RWPE1 (cell line): ENCODE data around the gene OLFM3.

Experiments used
- CTCF ChIA-PET: fragments of 350-600 bp; sonication (Branson Sonifier 250); formaldehyde crosslinking; extraction: SDS; loops from one replicate; lab custom pipeline; 2021; lab: Yijun Ruan, JAX
- POLR2A ChIA-PET: fragments of 400-600 bp; formaldehyde crosslinking; extraction: SDS; loops from one replicate; lab custom pipeline; 2020; ENCODE audit warnings: antibody characterized with exemption; ENCODE audit not compliant: low non-redundant PET; lab: Yijun Ruan, JAX
- DNase-seq: peaks from one replicate; pipeline ENCODE4 v3.0.0; 2012; ENCODE audit warnings: low spot score
- H3K27ac ChIP-seq: fragments of 450-650 bp; 2 replicates; pipeline ENCODE4 v1.5.1; 2017
- CTCF ChIP-seq: fragments of 450-650 bp; conservative IDR thresholded peaks from 2 replicates; pipeline ENCODE4 v1.5.1; 2017; ENCODE audit warnings: low read depth, mild to moderate bottlenecking

Gene OLFM3

GRCh38 chr1:101995984-101996745 is 561 bp downstream of the OLFM3 start:
- no peak for TF ChIP-seq CTCF
- DNase-seq = no peak
- no peak overlapping the region for H3K27ac ChIP-seq
- ChIA-PET POLR2A (no interaction called here), CTCF (no interaction called here)

GRCh38 chr1:101993710-101994109 is 3.0 kb downstream of the OLFM3 start:
- CTCF ChIA-PET = interaction anchor here (0.5 kb wide), 1 partner anchor 8 kb away, joined by 3 read pairs; no protein-coding TSS in a partner anchor
- no peak for DNase-seq
- POLR2A ChIA-PET = no interaction called here
- H3K27ac ChIP-seq = no peak overlapping the region
- no peak for TF ChIP-seq CTCF

- ChIA-PET POLR2A (no interaction called here), CTCF (no interaction called here)
- H3K27ac ChIP-seq = no peak overlapping the region
- no peak for TF ChIP-seq CTCF
- no peak for DNase-seq
Measured at GRCh38 chr1:101992821-101993575, 3.7 kb downstream of the OLFM3 start.

GRCh38 chr1:101980974-101981373 is 15.8 kb downstream of the OLFM3 start:
- DNase-seq = no peak
- TF ChIP-seq CTCF = no peak
- H3K27ac ChIP-seq = no peak overlapping the region
- POLR2A ChIA-PET = no interaction called here
- CTCF ChIA-PET = no interaction called here

GRCh38 chr1:101977266-101977665 is 19.5 kb downstream of the OLFM3 start:
- no peak for DNase-seq
- CTCF ChIA-PET = no interaction called here

GRCh38 chr1:101976161-101976560 is 20.6 kb downstream of the OLFM3 start:
- DNase-seq = no peak
- CTCF ChIA-PET = interaction anchor here (0.6 kb wide), 1 partner anchor 229 kb away, joined by 3 read pairs; no protein-coding TSS in a partner anchor
- POLR2A ChIA-PET = no interaction called here
- TF ChIP-seq CTCF = no peak
- no peak overlapping the region for H3K27ac ChIP-seq

More at GRCh38 chr1:101977266-101977665, 19.5 kb downstream of the OLFM3 start:
- H3K27ac ChIP-seq = no peak overlapping the region
- POLR2A ChIA-PET = no interaction called here
- TF ChIP-seq CTCF = no peak
